ENCODE measurements around the gene PTRH2. TPM values are rescaled to one million over a fixed set of nuclear protein-coding genes. Genes with fewer than 3 reads are reported as not detected.
"Not testable (repeated sequence)": the region's sequence is repeated elsewhere in the genome, so short reads cannot be mapped to it uniquely, and the experiment has no call there.

PTRH2 gene
- total RNA-seq, 1 donor from 2014 or later: 29.1 TPM

- DNase-seq (ENCODE audit: low spot score): no peak
Measured at GRCh38 chr17:59671386-59671785, 35.8 kb downstream of the PTRH2 start.

GRCh38 chr17:59669944-59670343, 37.3 kb downstream of the PTRH2 start:
- no peak for DNase-seq (ENCODE audit: low spot score)

- no peak for DNase-seq (ENCODE audit: low spot score)
Measured at GRCh38 chr17:59669411-59669810, 37.8 kb downstream of the PTRH2 start.

GRCh38 chr17:59668816-59669215, 38.4 kb downstream of the PTRH2 start:
- no peak for DNase-seq (ENCODE audit: low spot score)

- DNase-seq (ENCODE audit: low spot score): no peak
Measured at GRCh38 chr17:59666235-59666634, 41.0 kb downstream of the PTRH2 start.

GRCh38 chr17:59656624-59657023, 50.6 kb downstream of the PTRH2 start:
- not testable (repeated sequence) for DNase-seq (ENCODE audit: low spot score)

- no peak for DNase-seq (ENCODE audit: low spot score)
Measured at GRCh38 chr17:59652119-59652518, 55.1 kb downstream of the PTRH2 start.

GRCh38 chr17:59651346-59651745, 55.9 kb downstream of the PTRH2 start:
- no peak for DNase-seq (ENCODE audit: low spot score)

- no peak for DNase-seq (ENCODE audit: low spot score)
Measured at GRCh38 chr17:59650642-59651041, 56.6 kb downstream of the PTRH2 start.

GRCh38 chr17:59649886-59650285, 57.3 kb downstream of the PTRH2 start:
- no peak for DNase-seq (ENCODE audit: low spot score)

Other genes with a start within 250 kb of the PTRH2 start
- 21.3 TPM for gene DHX40, start 141.8 kb downstream of the PTRH2 start, total RNA-seq
- 261 TPM for gene CLTC, start 87.5 kb downstream of the PTRH2 start, total RNA-seq
- gene VMP1, start 224 bp upstream of the PTRH2 start, total RNA-seq: 417 TPM
- gene TUBD1, start 185.5 kb upstream of the PTRH2 start, total RNA-seq: 6.8 TPM
- gene RPS6KB1, start 185.7 kb upstream of the PTRH2 start, total RNA-seq: 43.0 TPM